GM21390 (cell line): ENCODE data around the gene CHST8.
"Not testable (repeated sequence)": the region's sequence is repeated elsewhere in the genome, so short reads cannot be mapped to it uniquely, and the experiment has no call there.

Experiments used
- ATAC-seq: cut with Tn5 transposase; IDR thresholded peaks from one replicate; pipeline ENCODE4 v1.9.1; 2021; ENCODE audit not compliant: unreplicated experiment

Gene CHST8

GRCh38 chr19:33618363-33618762 is 3.4 kb upstream of the CHST8 start:
- not testable (repeated sequence) for ATAC-seq

GRCh38 chr19:33618884-33619283 is 2.9 kb upstream of the CHST8 start:
- no peak for ATAC-seq

- ATAC-seq = no peak
Measured at GRCh38 chr19:33620611-33621010, 1.1 kb upstream of the CHST8 start.

GRCh38 chr19:33621065-33621785 is 528 bp upstream of the CHST8 start:
- no peak for ATAC-seq

- ATAC-seq = no peak
Measured at GRCh38 chr19:33622505-33622808, 704 bp downstream of the CHST8 start.

GRCh38 chr19:33622809-33623511 is 1.2 kb downstream of the CHST8 start:
- no peak for ATAC-seq

GRCh38 chr19:33624586-33624985 is 2.8 kb downstream of the CHST8 start:
- ATAC-seq = no peak

GRCh38 chr19:33627526-33627925 is 5.8 kb downstream of the CHST8 start:
- ATAC-seq = no peak

- no peak for ATAC-seq
Measured at GRCh38 chr19:33627962-33628839, 6.4 kb downstream of the CHST8 start.

- no peak for ATAC-seq
Measured at GRCh38 chr19:33628921-33629825, 7.4 kb downstream of the CHST8 start.

- ATAC-seq = no peak
Measured at GRCh38 chr19:33629826-33630375, 8.1 kb downstream of the CHST8 start.

GRCh38 chr19:33630880-33631608 is 9.3 kb downstream of the CHST8 start:
- ATAC-seq = no peak

- ATAC-seq = no peak
Measured at GRCh38 chr19:33631609-33631973, 9.8 kb downstream of the CHST8 start.

- ATAC-seq = no peak
Measured at GRCh38 chr19:33634361-33635091, 12.8 kb downstream of the CHST8 start.

- ATAC-seq = no peak
Measured at GRCh38 chr19:33638167-33639034, 16.6 kb downstream of the CHST8 start.

- ATAC-seq = no peak
Measured at GRCh38 chr19:33639035-33639681, 17.4 kb downstream of the CHST8 start.

- no peak for ATAC-seq
Measured at GRCh38 chr19:33640773-33641172, 19.0 kb downstream of the CHST8 start.

GRCh38 chr19:33641261-33641660 is 19.5 kb downstream of the CHST8 start:
- ATAC-seq = no peak
